HG02981 (cell line): ENCODE data around the gene ACKR2.
"Not testable (repeated sequence)": the region's sequence is repeated elsewhere in the genome, so short reads cannot be mapped to it uniquely, and the experiment has no call there.

Experiments
- ATAC-seq: cut with Tn5 transposase; IDR thresholded peaks from one replicate; pipeline ENCODE4 v1.9.1; 2021; ENCODE audit warnings: mild to moderate bottlenecking, moderate library complexity; ENCODE audit not compliant: unreplicated experiment

ACKR2 gene

GRCh38 chr3:42883251-42883930 lies 74.1 kb downstream of the ACKR2 start:
- not testable (repeated sequence) for ATAC-seq

- no peak for ATAC-seq
These were observed 75.1 kb downstream of the ACKR2 start for GRCh38 chr3:42884324-42884723.

DNA sequence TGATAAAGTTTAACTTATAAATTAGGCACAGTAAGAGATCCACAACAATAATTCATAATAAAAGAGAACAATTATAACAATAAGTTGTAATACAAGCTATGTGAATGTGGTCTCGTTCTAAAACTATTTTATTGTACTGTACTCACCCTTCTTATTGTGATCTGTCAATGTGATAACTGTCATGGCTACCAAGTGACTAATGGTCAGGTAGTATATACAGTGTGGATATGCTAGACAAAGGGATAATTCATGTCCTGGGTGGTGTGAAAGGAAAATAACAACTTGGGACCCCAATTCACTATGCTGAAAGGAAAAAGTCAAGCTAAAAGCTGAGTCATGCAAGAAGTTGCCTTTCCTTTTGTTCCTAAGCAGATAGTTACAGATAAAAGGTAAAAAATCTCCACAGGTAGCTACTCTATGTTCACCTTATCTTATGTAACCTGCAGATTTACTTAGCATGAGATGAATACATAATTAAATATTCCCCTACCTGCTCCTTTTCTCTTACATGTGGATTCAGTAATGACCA lies 77.1 kb downstream of the ACKR2 start:
- no peak for ATAC-seq

- ATAC-seq: no peak
These were observed 77.8 kb downstream of the ACKR2 start for GRCh38 chr3:42887084-42887483.

GRCh38 chr3:42891042-42891441 lies 81.8 kb downstream of the ACKR2 start:
- no peak for ATAC-seq

DNA sequence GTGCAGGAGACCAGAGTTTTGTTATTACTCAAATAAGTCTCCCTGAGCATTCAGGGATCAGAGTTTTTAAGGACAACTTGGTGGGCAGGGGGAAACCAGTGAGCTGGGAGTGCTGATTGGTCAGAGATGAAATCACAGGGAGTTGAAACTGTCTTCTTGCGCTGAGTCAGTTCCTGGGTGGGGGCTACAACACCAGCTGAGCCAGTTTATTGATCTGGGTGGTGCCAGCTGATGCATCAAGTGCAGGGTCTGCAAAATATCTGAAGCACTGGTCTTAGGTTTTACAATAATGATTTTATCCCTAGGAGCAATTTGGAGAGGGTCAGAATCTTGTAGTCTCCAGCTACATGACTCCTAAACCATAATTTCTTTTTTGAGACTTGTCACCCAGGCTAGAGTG lies 82.9 kb downstream of the ACKR2 start:
- no peak for ATAC-seq

- no peak for ATAC-seq
These were observed 83.6 kb downstream of the ACKR2 start for GRCh38 chr3:42892807-42893206.

- no peak for ATAC-seq
These were observed 85.7 kb downstream of the ACKR2 start for GRCh38 chr3:42894698-42895579.

- ATAC-seq: no peak
These were observed 86.3 kb downstream of the ACKR2 start for GRCh38 chr3:42895580-42895868.

DNA sequence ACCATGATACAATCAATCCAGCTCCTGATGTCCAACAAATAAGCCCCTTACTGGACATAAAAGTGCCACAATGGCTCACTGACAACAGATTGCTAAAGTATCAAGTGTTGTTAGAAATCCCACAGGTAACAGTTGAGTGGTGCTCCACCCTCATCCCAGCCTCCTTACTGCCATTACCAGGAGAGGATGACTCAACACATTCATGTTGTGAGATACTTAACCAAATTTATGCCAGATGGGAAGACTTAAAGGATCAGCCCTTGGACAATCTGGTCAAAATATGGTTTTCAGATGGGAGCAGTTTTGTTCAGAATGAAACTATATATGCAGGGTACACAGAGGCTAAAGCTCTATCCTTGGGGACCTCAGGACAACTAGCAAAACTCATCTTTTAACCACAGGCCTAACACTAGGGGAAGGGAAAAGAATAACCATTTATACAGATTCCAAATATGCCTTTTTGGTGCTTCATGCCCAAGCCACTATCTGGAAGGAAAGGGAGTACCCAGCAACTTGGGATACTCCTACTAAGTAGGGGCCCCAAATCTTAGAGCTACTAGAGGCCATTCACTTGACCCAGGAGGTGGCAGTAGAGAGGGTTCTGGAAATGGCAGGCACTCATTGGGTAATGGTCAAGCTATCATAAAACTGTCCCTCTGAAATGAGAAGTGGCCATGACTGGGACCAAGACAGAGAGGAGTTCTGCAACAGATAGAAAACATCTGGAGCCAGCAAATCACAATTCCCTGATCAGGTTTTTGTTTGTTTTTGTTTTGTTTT lies 89.8 kb downstream of the ACKR2 start:
- no peak for ATAC-seq

DNA sequence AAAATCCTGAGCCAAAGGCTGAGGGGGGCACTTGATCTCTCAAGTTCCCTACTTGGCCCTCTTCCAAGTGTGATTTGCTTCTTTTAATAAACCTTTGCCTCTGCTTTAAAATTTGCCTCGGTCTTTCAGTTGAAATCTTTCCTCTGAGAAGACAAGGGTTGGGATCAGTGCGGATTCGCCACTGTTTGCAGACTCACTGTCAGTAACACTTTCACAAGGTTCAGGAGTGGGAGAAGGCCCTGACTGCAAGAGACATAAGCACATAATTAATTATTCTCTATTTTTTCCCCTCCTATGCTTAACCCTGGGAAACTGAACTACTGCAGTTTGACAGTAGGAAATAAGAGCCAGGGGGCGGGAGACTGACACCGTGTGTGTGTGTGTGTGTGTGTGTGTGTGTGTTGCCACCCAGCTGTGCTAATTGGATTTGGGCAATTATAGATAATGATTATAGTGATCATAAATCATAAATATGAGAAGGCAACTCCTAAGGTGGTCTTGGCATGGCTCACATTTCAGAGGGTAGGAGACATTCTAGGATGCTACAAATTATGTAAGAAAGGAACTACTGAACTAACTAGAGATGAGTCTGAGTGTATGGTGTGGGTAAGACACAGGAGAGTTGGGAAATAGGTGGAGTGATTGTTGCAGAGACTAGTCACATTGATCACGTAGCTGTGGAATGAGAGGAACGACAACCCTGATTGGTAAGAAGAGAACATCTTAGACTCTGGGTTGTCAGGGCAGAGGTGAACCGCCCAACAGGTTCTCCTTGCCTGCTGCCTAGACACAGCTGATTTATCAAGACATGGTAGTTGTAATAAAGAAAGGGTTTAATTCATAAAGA lies 91.2 kb downstream of the ACKR2 start:
- ATAC-seq: no peak

DNA sequence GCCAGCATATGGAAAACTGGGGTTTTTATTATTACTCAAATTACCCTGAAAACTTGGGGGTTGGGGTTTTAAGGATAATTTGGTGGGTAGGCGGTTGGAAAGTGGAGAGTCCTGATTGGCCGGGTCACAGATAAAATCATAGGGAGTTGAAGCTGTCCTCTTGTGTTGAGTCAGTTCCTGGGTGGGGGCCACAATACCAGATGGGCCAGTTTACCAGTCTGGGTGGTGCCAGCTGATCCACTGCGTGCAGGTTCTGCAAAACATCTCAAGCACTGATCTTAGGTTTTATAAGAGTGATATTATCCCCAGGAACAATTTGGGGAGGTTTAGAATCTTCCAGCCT lies 91.8 kb downstream of the ACKR2 start:
- no peak for ATAC-seq

DNA sequence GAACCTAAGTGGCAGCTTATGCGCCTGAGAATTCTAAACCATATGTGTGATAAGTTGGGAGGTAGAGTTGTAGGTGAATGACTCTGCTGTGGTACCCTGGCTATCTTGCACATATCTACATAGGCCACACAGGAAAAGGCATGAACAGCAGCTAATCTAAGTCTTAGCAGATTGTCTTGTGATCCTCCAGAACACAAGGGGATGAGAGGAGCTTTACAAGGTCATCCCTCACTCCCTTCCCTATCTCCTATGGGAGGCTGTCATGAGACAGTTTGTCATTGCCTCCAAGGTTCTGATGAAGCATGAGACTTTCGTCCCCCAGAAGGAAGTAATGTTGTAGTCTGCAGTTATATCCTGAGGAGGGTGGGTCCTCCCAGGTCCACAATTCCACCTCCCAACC lies 93.0 kb downstream of the ACKR2 start:
- ATAC-seq: no peak

DNA sequence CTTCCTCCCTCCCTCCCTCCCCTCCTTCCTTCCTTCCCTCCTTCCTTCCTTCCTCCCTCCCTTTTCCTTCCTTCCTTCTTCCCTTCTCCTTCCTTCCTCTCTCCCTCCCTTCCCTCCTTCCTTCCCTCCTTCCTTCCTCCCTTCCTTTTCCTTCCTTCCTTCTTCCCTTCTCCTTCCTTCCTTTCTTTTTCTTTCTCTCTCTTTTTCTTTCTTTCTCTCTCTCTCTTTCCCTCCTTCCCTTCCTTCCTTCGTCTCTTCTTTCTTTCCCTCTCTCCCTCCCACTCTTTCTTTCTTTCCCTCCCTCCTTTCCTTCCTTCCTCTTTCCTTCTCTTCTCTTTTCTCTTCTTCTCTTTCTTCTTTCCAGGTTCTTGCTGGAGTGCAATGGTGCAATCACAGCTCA lies 94.8 kb downstream of the ACKR2 start:
- no peak for ATAC-seq

DNA sequence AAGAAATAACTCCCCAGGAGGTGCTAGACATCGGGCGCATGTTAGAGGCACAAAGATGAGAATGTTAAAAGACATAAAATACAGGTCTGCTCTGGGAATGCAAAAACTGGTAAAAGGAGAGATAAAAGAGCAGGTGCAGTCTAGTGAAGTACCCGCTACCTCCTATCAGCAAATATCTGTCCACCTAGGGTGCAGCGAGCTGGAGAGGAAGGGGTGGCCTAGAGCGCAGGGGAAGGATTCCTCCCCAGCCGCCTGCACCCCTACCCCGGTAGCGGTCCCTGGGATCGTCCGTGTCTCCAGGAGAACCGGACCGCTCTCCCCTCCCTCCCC lies 96.5 kb downstream of the ACKR2 start:
- no peak for ATAC-seq

GRCh38 chr3:42906070-42906847 lies 97.0 kb downstream of the ACKR2 start, which contains the start of gene ZNF662:
TSS of gene ZNF662 (plus strand) at chr3:42906142. CDS start at chr3:42908115, 1,973 bp downstream.
- no peak for ATAC-seq

GRCh38 chr3:42906848-42907183 lies 97.6 kb downstream of the ACKR2 start:
- ATAC-seq: no peak

DNA sequence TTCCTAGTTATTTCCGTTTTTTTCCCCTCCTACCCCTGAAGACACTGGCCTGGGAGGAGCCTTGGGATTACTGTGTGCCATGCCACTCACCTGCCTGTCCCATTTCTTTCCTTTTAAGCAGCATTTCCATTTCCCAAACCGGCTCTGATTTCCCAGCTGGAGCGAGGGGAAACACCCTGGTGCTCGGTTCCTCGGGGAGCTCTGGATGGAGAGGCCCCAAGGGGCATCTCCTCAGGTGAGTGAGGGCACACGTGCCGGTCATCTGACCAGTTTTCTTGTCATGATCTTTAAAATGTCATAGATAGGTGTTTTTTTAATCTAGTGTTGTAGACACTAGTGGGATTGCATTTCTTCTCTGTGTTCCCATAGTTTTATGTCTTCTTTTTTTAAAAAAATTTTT lies 99.4 kb downstream of the ACKR2 start:
- no peak for ATAC-seq

DNA sequence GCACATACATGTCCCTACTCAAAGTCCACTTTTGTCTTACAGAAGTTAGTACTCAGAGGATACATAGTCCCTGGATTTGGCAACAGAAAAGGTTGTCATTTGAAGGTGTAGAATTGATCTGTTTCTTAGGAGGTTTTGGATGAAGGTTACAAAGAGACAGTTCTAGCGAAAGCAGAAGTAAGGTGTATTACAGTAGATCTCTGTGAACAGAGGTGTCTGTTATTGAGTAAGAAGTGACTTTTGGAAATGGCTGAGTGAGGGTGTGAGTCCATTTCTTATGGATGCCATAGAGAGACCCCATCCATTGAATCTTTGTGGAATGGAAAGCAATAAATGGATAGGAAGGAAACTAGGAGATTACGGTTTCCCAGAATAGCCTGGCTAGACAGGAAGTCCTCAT lies 102.3 kb downstream of the ACKR2 start:
- ATAC-seq: no peak
